Right lobe of liver (tissue), 4 donors: ENCODE measurements around the gene FAM171A2.
A peak's percentile ranks its signal among the peaks of the same experiment; 100 is the strongest.

Experiments used
- CTCF ChIP-seq, 4 donors: fragments of 200-600 bp in 3 of 4; fragments of 450-650 bp in 1 of 4; IDR thresholded peaks; one replicate each; pipeline versions ENCODE4 v1.5.1 to v1.8.0; 2016 to 2022; ENCODE audit warnings: antibody characterized with exemption in 4 of 4, mild to moderate bottlenecking in 2 of 4
- POLR2A ChIP-seq: fragments of 450-650 bp; IDR thresholded peaks from one replicate; pipeline ENCODE4 v1.6.1; 2017; ENCODE audit warnings: antibody characterized with exemption, mild to moderate bottlenecking
- donor health status: DM: no; HTN: no; CAD: no.
- donor health status: DM: no; HTN: no; CAD: no.
- donor health status: DM: no; HTN: yes; CAD: no.

GRCh38 chr17:44400226-44400847, 36.7 kb upstream of the FAM171A2 start:
- peak; percentile 23 to 45 (median 41) for TF ChIP-seq CTCF (IDR thresholded peaks at IDR 0.05)
- TF ChIP-seq POLR2A = no peak
